GM19099 (cell line): ENCODE measurements around the gene SDCCAG8.

Source experiments
- POLR2A ChIP-seq: IDR thresholded peaks from 3 replicates; pipeline ENCODE4 v1.6.1; 2011; ENCODE audit warnings: low read depth; ENCODE audit not compliant: insufficient read length; ENCODE audit errors: extremely low read depth

SDCCAG8 gene

DNA sequence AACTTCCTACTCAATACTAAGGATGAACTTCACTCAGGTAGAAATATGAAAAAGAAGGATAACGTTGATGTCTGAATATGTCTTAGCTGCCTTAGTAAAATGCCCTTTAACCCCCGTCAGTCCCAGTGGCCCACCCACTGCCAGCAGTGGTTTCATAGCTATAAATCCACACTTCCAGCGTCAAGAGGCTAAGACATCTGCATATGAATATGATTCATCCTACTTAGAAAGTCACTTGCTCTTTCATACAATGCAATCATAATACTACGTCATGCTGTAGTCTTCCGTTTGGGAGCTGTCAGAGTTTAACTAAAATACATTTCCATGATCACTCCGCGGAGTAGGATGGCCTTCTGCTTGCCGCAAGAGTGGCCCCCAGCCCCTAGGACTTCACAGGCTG lies 247.3 kb downstream of the SDCCAG8 start:
- no peak for TF ChIP-seq POLR2A

DNA sequence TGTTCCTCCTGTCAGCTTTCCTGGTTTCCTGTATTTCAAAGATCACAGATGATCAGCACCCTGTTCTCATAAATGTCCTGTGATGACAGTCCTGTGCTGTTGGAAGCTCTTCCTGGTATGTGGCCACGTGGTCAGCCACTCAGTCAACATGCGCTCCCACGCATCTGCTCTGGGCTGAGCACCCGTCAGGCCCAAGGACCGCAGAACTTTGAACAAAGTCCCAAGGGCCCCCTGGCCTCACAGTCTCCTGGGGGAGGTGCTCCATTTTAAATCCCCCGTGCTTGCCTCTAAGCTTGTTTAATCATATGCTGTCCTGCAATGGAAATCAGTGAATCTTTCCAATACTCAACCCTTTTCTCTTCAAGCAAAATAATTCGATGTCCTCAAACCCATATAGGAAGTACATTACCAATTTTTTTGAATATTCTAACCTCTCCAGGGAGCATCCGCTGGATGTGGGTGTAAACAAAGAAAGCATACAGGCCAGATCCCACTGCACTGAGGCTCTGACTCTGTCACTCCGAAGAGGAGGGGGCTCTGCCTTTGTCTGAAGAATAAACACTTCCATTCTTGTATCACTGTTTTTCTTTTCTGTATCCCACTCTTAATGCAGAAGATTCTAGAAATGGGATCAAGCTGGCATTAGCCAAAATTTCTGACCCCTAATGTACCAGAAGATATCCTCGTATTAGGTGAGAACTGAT lies 250.3 kb downstream of the SDCCAG8 start:
- no peak for TF ChIP-seq POLR2A

DNA sequence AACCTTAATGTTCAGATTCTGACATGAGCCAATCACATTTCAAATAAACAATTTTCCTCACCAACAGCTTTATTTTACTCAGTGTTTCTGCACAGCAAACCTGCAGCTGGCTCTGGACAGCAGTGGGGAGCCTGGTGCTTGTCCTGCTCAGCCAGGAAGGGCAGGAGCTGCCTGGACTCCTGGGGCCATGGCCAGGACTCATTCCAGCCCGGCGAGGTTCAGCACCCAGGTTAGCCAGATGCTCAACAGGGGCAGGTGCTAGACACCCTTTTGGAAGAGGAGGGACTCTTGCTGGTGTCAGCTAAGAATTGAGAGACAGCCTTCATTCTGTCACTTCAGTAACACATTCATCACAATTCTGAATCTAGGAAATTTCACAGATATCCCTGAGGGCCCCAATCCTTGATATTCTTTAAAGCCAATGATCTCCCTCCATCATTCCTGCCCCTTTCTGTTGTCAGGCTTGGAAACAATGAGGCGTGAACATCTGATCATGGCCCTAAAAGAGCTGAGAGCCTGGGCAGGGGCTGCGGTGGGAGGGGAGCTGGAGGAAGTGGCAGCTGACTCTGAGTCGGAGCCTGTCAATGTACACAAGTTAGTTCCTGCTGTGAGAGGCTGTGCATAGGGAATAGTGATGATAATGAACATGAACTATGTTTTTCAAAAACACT lies 251.3 kb downstream of the SDCCAG8 start:
- no peak for TF ChIP-seq POLR2A

DNA sequence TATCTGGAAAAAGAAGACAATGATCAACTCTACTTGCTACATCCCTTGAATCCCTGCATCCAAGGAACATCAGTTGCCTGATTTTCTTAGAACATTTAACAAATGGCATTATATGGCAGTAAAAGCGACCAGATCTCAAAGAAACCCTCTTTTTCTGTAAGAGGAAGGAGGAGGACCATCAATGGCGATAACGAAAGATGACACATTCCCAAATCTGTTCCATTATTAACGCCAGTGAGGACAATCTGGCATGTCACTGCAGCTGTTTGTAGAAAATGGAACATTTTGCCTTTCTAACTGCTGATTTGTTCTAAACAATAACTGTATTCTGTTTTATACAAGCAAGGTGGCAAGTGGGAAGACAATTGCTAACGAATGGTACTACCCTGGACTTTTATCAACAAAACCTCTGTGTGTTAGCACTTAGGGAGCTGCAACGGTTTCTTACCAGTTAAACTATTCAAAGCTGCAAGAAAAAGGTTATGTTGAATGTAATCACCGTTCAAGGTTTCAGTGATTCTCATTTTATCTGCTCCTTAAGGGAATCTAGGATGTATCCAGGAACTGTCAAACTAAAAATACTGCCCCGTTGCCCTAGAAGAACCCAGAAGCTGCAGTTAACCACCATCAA lies 251.9 kb downstream of the SDCCAG8 start:
- TF ChIP-seq POLR2A = no peak

DNA sequence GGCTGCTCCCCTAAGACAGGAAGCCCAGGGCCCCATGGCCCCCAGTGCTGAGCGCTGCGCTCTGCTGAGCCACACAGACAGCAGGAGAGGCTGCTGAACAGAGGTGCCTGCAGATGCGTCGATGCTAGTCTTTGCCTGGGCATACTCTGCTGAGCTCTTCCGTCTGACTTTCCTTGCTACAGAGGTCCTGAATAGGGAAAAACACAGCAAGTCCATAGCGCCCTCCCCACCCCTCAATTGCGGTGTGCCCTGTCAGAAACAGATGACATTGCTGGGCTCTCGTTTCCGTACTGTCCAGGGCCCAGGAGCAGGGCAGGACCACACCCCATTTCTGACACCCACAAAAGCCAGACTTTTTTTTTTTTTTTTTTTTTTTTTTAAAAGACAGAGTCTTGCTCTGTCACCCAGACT lies 252.5 kb downstream of the SDCCAG8 start:
- no peak for TF ChIP-seq POLR2A

DNA sequence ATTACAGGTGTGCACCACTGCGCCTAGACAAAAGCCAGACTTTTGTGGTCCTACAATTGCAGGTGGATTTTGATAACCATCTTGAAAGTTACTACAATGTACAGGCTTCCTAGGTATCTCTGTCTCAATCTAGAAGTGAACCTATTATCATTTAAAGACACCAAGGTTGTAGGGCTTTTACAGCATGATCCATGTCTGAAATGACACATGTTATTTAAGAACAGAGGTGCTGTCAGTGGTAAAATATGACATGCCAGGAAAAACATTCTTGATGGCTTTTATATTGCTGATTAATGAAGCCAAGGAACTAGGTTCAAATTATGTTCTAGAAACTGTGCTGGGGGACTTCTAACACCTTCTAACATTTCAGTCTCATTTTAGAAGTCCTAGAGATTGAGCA lies 253.1 kb downstream of the SDCCAG8 start:
- no peak for TF ChIP-seq POLR2A

DNA sequence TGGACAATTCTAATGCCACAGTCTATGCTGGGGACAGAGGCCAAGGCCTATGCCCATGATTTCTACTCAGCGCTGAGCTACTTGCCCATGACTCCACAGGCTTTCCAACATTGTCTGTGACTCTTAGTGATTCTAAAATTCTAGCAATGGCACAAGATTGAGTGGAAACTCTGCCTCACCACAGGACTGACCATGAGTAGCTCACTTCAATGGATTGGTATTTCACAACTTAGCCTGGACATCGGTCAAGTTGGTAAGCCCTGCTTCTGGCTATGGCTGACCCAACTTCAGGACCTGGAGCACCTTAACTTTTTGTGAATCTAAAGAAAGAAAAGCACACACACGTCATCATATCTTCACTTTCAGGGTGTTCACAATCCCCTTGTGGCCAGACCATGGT lies 255.1 kb downstream of the SDCCAG8 start:
- TF ChIP-seq POLR2A = no peak

DNA sequence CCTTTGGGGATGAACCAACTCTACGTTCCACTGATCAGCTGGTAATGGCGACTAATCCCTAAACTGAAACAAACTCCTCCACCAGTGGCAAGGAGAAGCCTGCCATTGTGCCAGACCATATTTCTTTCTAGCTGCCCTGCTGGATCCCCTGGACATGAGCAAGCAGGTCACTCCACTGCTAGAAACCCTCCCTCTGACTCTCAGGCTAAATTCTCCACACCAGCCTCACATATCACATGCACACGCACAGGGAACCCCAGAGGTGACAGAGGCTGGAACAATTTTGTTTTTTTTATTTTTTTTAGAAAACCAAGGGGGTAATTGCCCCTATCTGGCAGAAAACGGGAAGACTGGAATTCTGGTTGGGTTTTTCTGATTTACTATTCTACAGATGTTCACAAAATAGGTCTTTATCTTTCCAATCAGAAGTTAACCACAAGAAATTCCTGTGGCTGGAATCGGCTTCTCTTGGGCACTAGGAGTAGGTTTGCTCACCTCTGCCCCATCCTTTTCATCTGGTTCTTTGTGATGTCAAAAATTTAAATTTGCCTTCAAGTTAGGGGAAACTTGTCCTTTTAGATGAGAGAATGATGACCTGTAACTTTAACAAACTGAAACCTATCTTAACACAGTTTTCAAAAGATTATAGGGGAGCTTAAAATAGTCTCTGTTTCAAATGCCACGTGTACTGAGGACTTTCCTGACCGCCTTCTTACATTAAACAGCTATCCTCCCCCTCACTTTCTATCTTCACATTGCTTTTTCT lies 258.1 kb downstream of the SDCCAG8 start:
- TF ChIP-seq POLR2A = no peak

DNA sequence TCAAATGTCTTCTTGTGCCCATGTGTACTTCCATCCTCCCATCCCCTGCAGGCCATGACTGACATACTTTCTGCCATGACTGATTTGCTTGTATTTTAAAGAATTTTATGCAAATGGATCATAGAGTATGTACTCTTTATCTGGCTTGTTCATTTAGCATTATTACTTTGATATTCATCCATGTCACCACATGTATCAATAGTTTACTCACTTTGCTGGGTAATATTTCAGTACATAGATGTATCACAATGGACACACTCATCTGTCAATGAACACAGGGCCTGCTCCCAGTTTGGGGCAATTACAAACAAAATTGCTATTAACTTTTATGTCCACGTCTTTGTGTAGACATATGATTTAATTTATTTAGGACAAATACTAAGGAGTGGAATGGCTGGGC lies 259.1 kb downstream of the SDCCAG8 start:
- no peak for TF ChIP-seq POLR2A

DNA sequence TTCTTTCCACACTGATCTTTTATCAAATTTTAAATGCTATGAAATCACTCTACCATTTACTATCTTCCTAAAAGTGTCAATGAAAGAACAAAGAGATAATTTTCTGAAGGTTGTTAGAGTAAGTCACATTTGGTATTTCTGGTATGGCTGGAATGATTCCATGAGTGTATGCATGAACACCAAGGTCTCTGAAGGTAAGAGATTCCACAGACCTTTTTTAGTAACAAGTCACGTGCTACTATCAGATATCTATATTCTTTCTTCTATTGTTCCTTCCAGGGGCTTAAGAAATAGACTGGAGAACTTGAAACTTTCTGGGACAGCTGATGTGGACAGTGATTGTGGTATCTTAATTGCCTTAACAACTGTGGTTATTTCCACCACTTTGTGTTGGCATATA lies 265.0 kb downstream of the SDCCAG8 start:
- TF ChIP-seq POLR2A = no peak

DNA sequence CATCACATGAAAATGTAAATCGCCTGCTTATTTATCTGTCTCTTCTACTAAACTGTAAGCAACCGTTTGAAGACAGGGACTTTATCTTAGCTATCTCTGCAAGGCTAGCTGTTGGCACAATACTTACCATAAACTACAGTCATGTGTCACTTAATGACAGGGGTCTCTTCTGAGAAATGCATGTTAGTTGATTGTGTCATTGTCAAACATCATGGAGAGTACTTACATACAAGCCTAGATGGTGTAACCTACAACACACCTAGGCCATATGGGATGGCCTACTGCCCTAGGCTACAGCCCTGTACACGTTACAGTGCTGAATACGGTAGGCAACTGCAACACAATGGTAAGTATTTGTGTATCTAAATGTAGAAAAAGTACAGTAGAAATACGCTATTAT lies 267.9 kb downstream of the SDCCAG8 start:
- no peak for TF ChIP-seq POLR2A

DNA sequence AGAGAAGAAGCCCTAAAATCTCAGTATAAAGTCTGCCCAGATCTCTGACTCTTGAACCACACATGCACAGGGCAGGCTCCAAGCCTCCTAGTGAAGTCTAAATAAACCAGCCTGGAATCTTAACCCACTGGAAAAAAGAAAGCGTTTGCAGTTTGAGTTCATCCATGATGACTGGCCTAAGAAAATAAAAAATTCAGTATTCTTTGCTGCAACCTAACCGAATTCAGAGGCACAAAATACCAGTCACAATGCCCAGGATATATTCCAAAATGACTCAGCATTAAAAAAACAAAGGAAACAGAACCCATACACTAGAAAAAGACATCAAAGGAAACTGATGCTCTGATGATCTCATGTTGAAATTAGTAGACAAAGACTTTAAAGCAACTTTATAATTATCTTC lies 269.2 kb downstream of the SDCCAG8 start:
- TF ChIP-seq POLR2A = no peak

DNA sequence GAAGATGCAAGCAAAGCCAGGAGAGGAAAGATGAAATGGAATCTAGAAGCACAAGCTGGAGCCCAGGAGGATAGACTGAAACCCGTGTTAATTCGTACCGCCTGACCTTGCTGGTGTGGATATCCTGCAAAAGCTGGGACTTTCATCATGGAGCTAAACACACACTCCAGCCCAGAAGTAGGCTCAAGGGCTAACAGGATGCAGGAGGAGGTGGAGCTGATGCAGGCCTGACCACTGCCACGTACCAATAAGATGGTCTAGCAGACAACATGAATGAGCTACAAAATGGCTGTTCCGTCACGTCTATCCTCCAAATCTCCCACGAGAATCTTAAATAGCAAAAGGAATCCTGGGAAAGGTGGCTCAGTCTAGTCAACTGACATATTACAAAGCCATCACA lies 270.3 kb downstream of the SDCCAG8 start:
- TF ChIP-seq POLR2A = no peak

DNA sequence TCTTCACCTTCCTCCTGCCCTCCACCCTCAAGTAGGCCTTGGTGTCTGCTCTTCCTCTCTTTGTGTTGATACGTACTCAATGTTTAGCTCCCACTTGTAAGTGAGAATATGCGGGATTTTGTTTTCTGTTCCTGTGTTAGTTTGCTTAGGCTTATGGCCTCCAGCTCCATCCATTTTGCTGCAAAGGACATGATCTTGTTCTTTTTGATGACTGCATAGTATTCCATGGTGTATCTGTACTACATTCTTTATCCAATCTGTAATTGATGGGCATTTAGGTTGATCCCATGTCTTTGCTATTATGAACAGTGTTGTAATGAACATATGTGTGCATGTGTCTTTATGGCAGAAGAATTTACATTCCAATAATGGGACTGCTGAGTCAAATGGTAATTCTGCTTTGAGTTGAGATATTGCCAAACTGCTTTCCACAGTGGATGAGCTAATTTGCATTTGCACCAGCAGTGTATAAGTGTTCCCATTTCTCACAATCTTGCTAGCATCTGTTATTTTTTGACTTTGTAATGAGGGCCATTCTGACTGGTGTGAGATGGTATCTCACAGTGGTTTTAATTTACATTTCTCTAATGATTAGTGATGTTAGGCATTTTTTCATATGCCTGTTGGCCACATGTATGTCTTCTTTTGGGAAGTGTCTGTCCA lies 272.7 kb downstream of the SDCCAG8 start:
- no peak for TF ChIP-seq POLR2A

DNA sequence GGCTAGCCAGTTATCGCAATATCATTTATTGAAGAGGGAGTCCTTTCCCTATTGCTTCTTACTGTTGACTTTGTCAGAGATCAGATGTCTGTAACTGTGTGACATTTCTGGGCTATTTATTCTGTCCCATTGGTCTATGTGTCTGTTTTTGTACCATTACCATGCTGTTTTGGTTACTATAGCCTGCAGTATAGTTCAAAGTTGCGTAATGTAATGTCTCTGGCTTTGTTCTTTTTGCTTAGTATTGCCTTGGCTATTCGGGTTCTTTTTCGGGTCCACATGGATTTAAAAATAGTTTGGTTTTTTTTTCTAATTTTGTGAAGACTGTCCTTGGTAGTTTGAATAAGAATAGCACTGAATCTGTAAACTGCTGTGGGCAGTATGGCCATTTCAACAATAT lies 273.7 kb downstream of the SDCCAG8 start:
- no peak for TF ChIP-seq POLR2A
